ENCODE measurements around the gene PI4K2B.
"Not testable (repeated sequence)": the region's sequence is repeated elsewhere in the genome, so short reads cannot be mapped to it uniquely, and the experiment has no call there.

PI4K2B gene

GRCh38 chr4:25306518-25307057 lies 72.8 kb downstream of the PI4K2B start:
- no peak for DNase-seq (ENCODE audit: low read depth)

- no peak for DNase-seq (ENCODE audit: low read depth)
Observed at GRCh38 chr4:25307596-25307995, 73.8 kb downstream of the PI4K2B start.

GRCh38 chr4:25308306-25308705 lies 74.5 kb downstream of the PI4K2B start:
- no peak for DNase-seq (ENCODE audit: low read depth)

GRCh38 chr4:25308761-25309160 lies 74.9 kb downstream of the PI4K2B start:
- DNase-seq (ENCODE audit: low read depth): no peak

- no peak for DNase-seq (ENCODE audit: low read depth)
Observed at GRCh38 chr4:25310066-25310802, 76.4 kb downstream of the PI4K2B start.

- no peak for DNase-seq (ENCODE audit: low read depth)
Observed at GRCh38 chr4:25310803-25311166, 77.0 kb downstream of the PI4K2B start.

- DNase-seq (ENCODE audit: low read depth): peak; percentile 86
Observed at GRCh38 chr4:25312496-25313200, 78.8 kb downstream of the PI4K2B start, which contains the start of gene ZCCHC4. ZCCHC4 (plus strand) TSS chr4:25312774; CDS start chr4:25312810, 36 bp downstream.

- DNase-seq (ENCODE audit: low read depth): no peak
Observed at GRCh38 chr4:25313201-25313895, 79.5 kb downstream of the PI4K2B start.

GRCh38 chr4:25320336-25320735 lies 86.5 kb downstream of the PI4K2B start:
- no peak for DNase-seq (ENCODE audit: low read depth)

GRCh38 chr4:25320773-25321172 lies 86.9 kb downstream of the PI4K2B start:
- DNase-seq (ENCODE audit: low read depth): no peak

GRCh38 chr4:25321703-25322102 lies 87.9 kb downstream of the PI4K2B start:
- DNase-seq (ENCODE audit: low read depth): no peak

- not testable (repeated sequence) for DNase-seq (ENCODE audit: low read depth)
Observed at GRCh38 chr4:25328463-25328862, 94.6 kb downstream of the PI4K2B start.

Measured in activated T-helper 9 cell treated with anti-CD3 and anti-CD28 coated beads, Interleukin-2, amount 50 U/mL, for 16 hours (primary cell).